NCI-H1694 treated with DMSO at 0.1 percent for 48 hours (cell line): Measurements from ENCODE around the gene PPM1L.

Experiments used
- DNase-seq: peaks from one replicate; lab custom pipeline; 2025; lab: John Stamatoyannopoulos, UW

PPM1L gene

GRCh38 chr3:161101609-161102008 lies 345.6 kb downstream of the PPM1L start:
- DNase-seq: no peak

GRCh38 chr3:161103776-161104385 lies 347.9 kb downstream of the PPM1L start:
- DNase-seq: no peak

- DNase-seq: no peak
Measured at GRCh38 chr3:161104561-161105551, 348.8 kb downstream of the PPM1L start, which contains the start of gene B3GALNT1. B3GALNT1 (minus strand) TSS chr3:161105349; CDS start chr3:161086754, 18,595 bp downstream.

- no peak for DNase-seq
Measured at GRCh38 chr3:161107311-161107710, 351.3 kb downstream of the PPM1L start.

- DNase-seq: no peak
Measured at GRCh38 chr3:161108840-161109239, 352.8 kb downstream of the PPM1L start.

GRCh38 chr3:161117646-161118045 lies 361.6 kb downstream of the PPM1L start:
- no peak for DNase-seq

- DNase-seq: no peak
Measured at GRCh38 chr3:161126495-161126894, 370.5 kb downstream of the PPM1L start.
